ENCODE measurements around the gene VRTN.

DNA sequence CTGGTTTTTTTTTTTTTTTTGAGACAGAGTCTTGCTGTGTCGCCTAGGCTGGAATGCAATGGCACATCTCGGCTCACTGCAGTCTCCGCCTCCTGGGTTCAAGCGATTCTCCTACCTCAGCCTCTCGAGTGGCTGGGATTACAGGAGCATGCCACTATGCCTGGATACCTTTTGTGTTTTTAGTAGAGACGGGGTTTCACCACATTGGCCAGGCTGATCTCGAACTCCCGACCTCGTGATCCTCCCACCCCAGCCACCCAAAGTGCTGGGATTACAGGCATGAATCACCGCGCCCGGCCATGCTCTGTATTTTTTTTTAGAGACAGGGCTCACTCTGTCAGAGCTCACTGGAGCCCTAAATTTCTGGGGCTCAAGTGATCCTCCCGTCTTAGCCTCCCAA, 32.6 kb downstream of the VRTN start:
- no peak for TF ChIP-seq EP300 (IDR thresholded peaks at IDR 0.05)
- TF ChIP-seq, protein P1, sequence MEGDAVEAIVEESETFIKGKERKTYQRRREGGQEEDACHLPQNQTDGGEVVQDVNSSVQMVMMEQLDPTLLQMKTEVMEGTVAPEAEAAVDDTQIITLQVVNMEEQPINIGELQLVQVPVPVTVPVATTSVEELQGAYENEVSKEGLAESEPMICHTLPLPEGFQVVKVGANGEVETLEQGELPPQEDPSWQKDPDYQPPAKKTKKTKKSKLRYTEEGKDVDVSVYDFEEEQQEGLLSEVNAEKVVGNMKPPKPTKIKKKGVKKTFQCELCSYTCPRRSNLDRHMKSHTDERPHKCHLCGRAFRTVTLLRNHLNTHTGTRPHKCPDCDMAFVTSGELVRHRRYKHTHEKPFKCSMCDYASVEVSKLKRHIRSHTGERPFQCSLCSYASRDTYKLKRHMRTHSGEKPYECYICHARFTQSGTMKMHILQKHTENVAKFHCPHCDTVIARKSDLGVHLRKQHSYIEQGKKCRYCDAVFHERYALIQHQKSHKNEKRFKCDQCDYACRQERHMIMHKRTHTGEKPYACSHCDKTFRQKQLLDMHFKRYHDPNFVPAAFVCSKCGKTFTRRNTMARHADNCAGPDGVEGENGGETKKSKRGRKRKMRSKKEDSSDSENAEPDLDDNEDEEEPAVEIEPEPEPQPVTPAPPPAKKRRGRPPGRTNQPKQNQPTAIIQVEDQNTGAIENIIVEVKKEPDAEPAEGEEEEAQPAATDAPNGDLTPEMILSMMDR (IDR thresholded peaks at IDR 0.05) = no peak

All from ovary (tissue), 3 donors.